HG02970 (cell line): ENCODE measurements around the gene COL7A1.

Experiments
- ATAC-seq: cut with Tn5 transposase; IDR thresholded peaks from one replicate; pipeline ENCODE4 v1.9.1; 2021; ENCODE audit warnings: mild to moderate bottlenecking, moderate library complexity, moderate number of reproducible peaks; ENCODE audit not compliant: unreplicated experiment, low FRiP score

Gene COL7A1

DNA sequence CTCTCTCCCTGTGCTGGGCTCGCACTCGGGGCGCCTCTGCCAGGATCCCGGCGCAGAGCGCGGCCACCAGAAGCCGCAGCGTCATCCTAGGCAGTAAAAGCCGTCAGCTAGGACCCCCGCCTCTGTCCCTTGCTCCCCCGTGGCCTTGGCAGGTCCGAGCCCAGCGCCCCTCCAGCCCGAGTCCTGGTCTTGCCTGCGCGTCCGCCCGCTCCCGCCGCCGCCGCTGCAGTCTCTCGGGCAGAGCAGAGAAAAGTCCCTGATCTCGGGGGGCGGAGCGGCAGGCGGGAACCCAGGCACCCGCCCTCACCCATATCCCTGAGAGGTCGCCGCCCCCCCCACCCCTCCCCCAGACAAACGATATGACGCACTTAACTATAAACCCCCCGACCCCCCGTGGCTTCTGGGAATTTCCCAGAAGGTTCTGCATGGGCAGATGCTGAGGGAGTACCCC is at the start of gene COL7A1:
COL7A1 (minus strand) TSS at position 255 of the 451 bp plus-strand sequence; CDS start at position 85, 170 bp downstream.
- no peak for ATAC-seq

- no peak for ATAC-seq
These were observed 47.5 kb upstream of the COL7A1 start for GRCh38 chr3:48642605-48643004.

- ATAC-seq = no peak
These were observed 46.3 kb upstream of the COL7A1 start for GRCh38 chr3:48641396-48641795.

- ATAC-seq = no peak
These were observed 44.9 kb upstream of the COL7A1 start for GRCh38 chr3:48639944-48640606.

GRCh38 chr3:48637305-48637704 is 42.2 kb upstream of the COL7A1 start:
- no peak for ATAC-seq

- no peak for ATAC-seq
These were observed 41.1 kb upstream of the COL7A1 start for GRCh38 chr3:48636149-48636655.

DNA sequence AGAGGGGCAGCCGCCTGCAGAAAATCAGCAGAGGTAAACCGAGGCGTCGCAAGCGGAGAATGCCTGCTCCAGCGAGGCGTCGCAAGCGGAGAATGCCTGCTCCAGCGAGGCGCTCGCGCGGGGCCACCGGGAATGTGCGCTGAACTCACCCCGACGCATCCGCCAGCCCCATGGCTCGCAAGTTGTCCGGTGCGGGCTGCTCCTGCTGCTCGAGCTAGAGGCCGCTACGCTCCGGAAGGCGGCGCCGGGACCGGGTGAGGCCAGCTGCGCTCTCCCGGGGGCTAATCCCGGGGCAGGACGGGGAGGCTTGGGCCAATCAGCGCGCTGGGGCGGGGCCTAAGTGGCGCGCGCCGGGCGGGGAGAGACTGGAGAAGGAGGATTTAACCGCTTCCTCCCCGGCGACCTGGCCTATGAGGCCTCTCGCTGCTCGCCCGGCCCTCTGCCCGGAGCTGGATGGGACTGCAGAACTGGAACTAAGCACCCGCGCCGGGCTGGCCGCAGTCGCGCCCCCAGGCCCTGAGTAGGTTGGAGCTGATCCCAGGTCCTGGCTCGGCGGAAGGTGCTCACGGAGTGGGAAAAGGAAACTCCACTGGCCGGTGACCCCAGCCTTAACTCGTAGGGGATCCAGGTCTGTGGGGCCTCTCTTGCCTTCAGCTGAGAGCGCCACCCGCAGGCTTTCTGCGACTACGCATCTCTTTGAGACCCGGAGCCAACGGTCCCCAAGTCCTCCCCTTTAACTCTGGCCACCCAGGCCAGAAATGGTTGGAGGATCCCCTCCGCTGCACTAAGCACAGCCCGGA is 40.3 kb upstream of the COL7A1 start, which contains the start of gene SLC26A6:
SLC26A6 (minus strand) TSS at position 240 of the 800 bp plus-strand sequence; CDS start at position 172, 68 bp downstream.
- peak; percentile 85 for ATAC-seq

- no peak for ATAC-seq
These were observed 39.6 kb upstream of the COL7A1 start for GRCh38 chr3:48634661-48635221.

GRCh38 chr3:48633743-48634142 is 38.6 kb upstream of the COL7A1 start:
- ATAC-seq = no peak

- no peak for ATAC-seq
These were observed 38.1 kb upstream of the COL7A1 start for GRCh38 chr3:48633256-48633655.

- ATAC-seq = no peak
These were observed 36.7 kb upstream of the COL7A1 start for GRCh38 chr3:48631516-48632448.

GRCh38 chr3:48630833-48631232 is 35.7 kb upstream of the COL7A1 start:
- no peak for ATAC-seq

GRCh38 chr3:48630407-48630806 is 35.3 kb upstream of the COL7A1 start:
- no peak for ATAC-seq

DNA sequence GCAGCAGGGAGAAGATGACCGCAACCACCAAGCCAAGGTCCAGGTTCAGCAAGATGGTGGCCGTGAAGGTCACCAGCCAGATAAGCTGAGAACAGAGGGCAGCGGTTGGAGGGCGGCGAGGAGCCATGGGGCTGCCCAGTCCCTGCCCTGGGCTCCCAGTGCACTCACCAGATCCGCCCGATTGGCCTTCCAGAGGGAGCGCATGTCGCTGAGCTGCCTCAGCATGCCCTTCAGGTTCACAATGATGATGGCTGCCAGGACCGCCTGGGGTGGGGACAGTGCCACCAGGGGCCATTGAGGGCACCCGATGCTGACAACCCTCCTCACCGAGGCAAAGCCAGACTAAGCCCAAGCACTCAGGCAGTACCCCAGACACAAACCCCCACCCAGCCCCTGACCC is 34.8 kb upstream of the COL7A1 start:
- ATAC-seq = no peak

- no peak for ATAC-seq
These were observed 33.3 kb upstream of the COL7A1 start for GRCh38 chr3:48628277-48629017.

- ATAC-seq = no peak
These were observed 30.5 kb upstream of the COL7A1 start for GRCh38 chr3:48625600-48625999.

DNA sequence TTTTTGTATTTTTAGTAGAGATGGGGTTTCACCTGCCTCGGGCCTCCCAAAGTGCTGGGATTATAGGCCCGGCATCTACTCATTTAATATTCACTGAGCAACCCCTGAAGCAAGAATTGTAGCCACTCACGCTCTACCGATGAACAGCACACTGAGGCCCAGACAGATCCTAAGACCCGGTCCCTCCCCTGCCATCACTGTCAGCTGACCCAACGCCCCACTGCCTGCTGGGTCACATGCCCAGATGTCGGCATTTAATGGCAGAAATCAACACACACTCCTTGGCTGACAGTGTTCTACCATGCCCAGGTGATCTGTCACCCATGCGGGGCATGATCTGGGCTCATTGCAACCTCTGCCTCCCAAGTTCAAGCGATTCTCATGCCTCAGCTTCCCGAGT is 29.6 kb upstream of the COL7A1 start:
- ATAC-seq = no peak

- ATAC-seq = no peak
These were observed 28.9 kb upstream of the COL7A1 start for GRCh38 chr3:48623851-48624547.

GRCh38 chr3:48621461-48621869 is 26.3 kb upstream of the COL7A1 start, which contains the start of gene TMEM89:
TSS of gene TMEM89 (minus strand) at chr3:48621769. CDS start at chr3:48621756, 13 bp downstream.
- ATAC-seq = no peak
